Neural cell (in vitro differentiated cells): ENCODE results near the gene GPSM1.

Source experiments
- EZH2 ChIP-seq: fragments of 200-600, 300-800 bp; shearing (Covaris generic), sonication (generic); IDR thresholded peaks from 2 replicates; pipeline ENCODE4 v1.6.1; 2014; ENCODE audit warnings: antibody characterized with exemption, low read length, borderline replicate concordance, mild to moderate bottlenecking; ENCODE audit not compliant: insufficient read depth, poor library complexity, severe bottlenecking
- MXI1 ChIP-seq: fragments of 450-650 bp; conservative IDR thresholded peaks from 2 replicates; pipeline ENCODE4 v1.6.1; 2014; ENCODE audit warnings: antibody characterized with exemption, mild to moderate bottlenecking; ENCODE audit not compliant: poor library complexity, severe bottlenecking
- POLR2AphosphoS5 ChIP-seq: IDR thresholded peaks from 2 replicates; pipeline ENCODE4 v1.6.1; 2012
- RAD21 ChIP-seq: fragments of 450-650 bp; conservative IDR thresholded peaks from 2 replicates; pipeline ENCODE4 v1.6.1; 2014; ENCODE audit warnings: antibody characterized with exemption, mild to moderate bottlenecking, moderate library complexity
- SMC3 ChIP-seq: fragments of 450-650 bp; conservative IDR thresholded peaks from 2 replicates; pipeline ENCODE4 v1.6.1; 2014; ENCODE audit warnings: antibody characterized with exemption, mild to moderate bottlenecking, moderate library complexity; ENCODE audit not compliant: poor library complexity
- TF ChIP-seq, protein P1 (sequence below): fragments of 450-650 bp; IDR thresholded peaks from 2 replicates; pipeline ENCODE4 v1.5.1; 2014; ENCODE audit warnings: antibody characterized with exemption, mild to moderate bottlenecking, moderate library complexity; ENCODE audit not compliant: poor library complexity, severe bottlenecking
- TF ChIP-seq, protein P2 (sequence below): IDR thresholded peaks from 2 replicates; pipeline ENCODE4 v1.6.1; 2012; ENCODE audit warnings: borderline replicate concordance

- TF ChIP-seq, protein P1, sequence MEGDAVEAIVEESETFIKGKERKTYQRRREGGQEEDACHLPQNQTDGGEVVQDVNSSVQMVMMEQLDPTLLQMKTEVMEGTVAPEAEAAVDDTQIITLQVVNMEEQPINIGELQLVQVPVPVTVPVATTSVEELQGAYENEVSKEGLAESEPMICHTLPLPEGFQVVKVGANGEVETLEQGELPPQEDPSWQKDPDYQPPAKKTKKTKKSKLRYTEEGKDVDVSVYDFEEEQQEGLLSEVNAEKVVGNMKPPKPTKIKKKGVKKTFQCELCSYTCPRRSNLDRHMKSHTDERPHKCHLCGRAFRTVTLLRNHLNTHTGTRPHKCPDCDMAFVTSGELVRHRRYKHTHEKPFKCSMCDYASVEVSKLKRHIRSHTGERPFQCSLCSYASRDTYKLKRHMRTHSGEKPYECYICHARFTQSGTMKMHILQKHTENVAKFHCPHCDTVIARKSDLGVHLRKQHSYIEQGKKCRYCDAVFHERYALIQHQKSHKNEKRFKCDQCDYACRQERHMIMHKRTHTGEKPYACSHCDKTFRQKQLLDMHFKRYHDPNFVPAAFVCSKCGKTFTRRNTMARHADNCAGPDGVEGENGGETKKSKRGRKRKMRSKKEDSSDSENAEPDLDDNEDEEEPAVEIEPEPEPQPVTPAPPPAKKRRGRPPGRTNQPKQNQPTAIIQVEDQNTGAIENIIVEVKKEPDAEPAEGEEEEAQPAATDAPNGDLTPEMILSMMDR = no peak
- TF ChIP-seq EZH2 = no peak
- TF ChIP-seq MXI1 = no peak
- no peak for TF ChIP-seq RAD21
- TF ChIP-seq POLR2AphosphoS5 = no peak
- TF ChIP-seq, protein P2, sequence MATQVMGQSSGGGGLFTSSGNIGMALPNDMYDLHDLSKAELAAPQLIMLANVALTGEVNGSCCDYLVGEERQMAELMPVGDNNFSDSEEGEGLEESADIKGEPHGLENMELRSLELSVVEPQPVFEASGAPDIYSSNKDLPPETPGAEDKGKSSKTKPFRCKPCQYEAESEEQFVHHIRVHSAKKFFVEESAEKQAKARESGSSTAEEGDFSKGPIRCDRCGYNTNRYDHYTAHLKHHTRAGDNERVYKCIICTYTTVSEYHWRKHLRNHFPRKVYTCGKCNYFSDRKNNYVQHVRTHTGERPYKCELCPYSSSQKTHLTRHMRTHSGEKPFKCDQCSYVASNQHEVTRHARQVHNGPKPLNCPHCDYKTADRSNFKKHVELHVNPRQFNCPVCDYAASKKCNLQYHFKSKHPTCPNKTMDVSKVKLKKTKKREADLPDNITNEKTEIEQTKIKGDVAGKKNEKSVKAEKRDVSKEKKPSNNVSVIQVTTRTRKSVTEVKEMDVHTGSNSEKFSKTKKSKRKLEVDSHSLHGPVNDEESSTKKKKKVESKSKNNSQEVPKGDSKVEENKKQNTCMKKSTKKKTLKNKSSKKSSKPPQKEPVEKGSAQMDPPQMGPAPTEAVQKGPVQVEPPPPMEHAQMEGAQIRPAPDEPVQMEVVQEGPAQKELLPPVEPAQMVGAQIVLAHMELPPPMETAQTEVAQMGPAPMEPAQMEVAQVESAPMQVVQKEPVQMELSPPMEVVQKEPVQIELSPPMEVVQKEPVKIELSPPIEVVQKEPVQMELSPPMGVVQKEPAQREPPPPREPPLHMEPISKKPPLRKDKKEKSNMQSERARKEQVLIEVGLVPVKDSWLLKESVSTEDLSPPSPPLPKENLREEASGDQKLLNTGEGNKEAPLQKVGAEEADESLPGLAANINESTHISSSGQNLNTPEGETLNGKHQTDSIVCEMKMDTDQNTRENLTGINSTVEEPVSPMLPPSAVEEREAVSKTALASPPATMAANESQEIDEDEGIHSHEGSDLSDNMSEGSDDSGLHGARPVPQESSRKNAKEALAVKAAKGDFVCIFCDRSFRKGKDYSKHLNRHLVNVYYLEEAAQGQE = no peak
- TF ChIP-seq SMC3 = no peak
Measured at GRCh38 chr9:136338511-136338910, 11.2 kb downstream of the GPSM1 start.
